HG03060 (cell line): ENCODE data around the gene SERTAD3.
"Not testable (repeated sequence)": the region's sequence is repeated elsewhere in the genome, so short reads cannot be mapped to it uniquely, and the experiment has no call there.

Experiments
- ATAC-seq: cut with Tn5 transposase; IDR thresholded peaks from one replicate; pipeline ENCODE4 v1.9.1; 2021; ENCODE audit warnings: low read depth, moderate number of reproducible peaks; ENCODE audit not compliant: unreplicated experiment

The SERTAD3 gene

DNA sequence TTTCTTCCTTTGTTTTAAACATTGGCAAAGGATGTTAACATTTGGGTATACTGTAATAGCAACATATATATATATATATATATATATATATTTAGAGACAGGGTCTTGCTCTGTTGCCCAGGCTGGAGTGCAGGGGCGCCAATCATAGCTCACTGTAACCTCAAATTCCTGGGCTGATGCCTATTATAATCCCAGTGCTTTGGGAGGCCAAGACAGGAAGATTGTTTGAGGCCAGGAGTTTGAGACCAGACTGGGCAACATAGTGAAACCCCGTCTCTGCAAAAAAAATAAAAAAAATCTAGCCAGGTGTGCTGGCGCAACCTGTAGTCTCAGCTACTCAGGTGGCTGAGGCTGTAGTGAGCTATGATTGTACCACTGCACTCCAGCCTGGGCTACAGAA lies 16.1 kb upstream of the SERTAD3 start:
- no peak for ATAC-seq

DNA sequence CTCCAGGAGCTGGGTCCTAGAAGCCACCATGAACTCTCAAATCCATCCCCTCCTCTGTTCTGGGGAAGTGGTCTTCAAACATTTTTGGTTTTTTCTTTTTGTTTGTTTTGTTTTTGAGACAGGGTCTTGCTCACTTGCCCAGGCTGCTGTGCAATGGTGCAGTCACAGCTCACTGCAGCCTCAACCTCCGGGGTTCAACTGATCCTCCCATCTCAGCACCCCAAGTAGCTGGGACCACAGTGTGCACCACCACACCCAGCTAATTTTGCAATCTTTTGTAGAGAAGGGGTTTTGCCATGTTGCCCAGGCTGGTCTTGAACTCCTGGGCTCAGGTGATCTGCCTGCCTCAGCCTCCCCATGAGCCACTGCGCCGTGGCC lies 14.5 kb upstream of the SERTAD3 start:
- no peak for ATAC-seq

DNA sequence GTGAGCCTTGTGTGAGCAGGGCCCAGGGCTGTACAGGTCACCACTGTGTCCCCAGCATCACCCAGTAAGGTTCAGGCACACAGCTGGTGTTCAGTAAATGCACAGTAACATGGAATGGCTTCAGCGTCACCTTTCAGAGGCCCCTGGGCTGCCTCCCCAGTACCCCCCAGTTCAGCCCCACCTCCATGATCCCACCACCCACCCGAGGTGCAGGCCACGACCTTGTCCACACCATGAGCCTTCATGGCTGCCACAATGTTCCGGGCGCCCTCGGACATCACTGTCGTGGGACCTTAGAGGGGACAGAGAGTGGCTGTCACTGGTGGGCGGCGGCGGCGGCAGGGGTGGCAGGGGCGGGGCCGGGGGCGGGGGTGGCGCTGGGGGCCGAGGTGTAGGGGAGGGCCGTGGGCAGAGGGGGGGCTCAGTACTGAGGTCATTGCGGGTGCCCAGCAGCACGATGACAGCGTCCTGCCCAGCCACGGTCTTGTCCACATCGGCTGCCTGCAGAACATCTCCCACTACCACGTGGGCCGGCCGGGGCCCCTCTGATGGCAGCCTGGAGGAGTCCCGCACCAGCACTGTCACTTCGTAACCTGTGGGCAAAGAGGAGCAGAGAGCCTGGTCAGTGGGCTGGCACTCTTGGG lies 13.9 kb upstream of the SERTAD3 start:
- no peak for ATAC-seq

DNA sequence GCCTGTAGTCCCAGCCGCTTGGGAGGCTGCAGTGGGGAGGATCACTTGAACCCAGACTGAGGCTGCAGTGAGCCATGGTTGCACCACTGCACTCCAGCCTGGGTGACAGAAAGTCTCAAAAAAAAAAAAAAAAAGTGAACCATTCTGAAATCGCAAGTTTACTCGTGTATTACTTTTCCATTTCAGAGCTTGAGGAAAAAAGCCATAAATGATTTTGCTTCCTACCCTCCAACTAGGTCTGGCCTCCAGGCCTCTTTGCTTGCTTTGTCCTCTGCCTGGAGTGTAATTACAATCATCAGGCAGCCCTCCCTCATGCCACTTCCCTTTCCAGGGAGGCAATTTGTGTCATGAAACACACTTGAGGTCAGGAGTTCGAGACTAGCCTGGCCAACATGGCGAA lies 12.9 kb upstream of the SERTAD3 start:
- ATAC-seq, result no peak

DNA sequence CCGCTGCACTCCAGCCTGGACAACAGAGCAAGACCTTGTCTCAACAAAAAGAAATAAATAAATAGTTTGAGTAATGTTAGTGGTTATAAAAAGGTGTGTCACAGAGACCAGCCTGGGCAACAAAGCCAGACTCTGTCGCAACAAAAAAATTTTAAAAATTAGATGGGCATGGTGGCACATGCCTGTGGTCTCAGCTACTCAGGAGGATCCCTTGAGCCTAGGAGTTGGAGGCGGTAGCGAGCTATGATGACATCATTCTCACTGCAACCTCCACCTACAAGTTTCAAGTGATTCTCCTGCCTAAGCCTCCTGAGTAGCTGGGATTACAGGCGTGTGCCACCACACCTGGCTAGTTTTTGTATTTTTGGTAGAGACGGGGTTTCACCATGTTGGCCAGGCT lies 9.8 kb upstream of the SERTAD3 start:
- ATAC-seq, result not testable (repeated sequence)

DNA sequence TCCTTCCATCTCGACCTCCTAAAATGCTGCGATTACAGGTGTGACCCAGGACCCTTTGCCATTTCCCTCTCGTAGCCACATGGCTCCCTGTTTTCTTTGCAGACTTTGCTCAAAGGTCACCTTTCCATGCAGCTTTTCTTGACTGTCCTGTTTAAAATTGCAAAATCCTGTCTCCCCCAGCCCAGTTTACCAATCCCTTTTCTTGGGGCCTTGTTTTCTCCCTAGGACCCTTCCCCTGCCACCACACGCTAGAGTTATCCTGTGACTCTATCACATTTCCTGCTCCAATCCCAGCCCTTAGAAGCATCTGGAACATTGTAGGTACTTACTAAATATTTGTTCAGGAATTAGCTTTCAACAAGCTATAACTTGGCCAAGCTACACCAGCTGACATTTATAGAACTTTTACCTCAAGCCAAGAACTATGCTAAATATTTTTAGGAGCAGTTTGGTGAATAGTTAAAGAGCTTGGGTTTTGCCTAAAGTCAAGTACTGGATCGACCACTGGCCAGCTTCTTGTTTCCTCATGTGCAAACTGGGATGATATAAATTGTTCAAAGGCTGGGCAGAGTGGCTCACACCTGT lies 9.1 kb upstream of the SERTAD3 start:
- no peak for ATAC-seq

DNA sequence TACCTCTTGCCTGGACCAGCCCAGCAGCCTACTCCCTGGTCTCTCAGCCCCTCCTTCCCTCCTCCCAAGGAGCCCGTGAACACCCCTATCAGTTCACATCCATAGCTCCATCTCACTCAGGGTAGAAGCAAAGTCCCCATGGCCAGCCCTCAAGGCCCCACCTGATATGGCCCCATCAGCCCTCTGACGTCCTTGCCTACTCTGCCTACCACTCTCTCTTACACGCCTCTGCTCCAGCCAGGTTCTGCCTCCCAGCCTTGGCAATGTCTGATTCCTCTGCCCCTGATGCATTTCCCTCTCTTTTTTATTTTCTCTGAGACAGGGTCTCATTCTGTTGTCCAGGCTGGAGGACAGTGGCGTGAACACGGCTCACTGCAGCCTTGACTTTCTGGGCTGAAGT lies 7.9 kb upstream of the SERTAD3 start:
- no peak for ATAC-seq

DNA sequence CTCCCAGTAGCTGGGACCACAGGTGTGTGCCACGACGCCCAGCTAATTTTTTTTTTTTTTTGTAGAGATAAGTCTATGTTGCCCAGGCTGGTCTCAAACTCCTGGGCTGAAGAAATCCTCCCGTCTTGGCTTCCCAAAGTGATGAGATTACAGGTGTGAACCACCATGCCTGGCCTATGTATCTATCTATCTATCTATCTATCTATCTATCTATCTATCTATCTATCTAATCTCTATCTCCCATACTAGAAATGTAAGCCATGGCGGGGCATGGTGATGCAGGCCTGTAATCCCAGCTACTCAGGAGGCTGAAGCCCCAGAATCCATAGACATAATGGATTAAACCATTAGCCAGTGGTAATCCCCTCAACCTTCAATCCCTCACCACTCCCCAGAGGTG lies 6.5 kb upstream of the SERTAD3 start:
- no peak for ATAC-seq

DNA sequence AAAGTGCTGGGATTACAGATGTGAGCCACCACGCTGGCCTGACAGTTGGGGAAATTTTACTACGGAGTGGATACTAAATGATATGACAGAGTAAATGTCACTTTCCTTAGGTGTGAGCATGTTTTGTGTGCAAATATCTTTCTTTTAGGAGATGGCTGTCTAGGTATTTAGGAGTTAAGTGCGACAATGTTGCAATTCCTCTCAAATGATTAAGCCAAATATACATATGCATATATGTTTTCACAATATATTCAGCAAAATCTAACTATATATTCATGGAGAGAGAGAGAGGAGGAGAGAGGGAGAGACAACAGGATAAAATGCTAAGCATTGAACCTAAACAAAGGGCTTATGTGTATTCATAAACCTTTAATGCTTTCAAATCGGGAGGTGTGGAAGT lies 5.4 kb upstream of the SERTAD3 start:
- ATAC-seq, result no peak

DNA sequence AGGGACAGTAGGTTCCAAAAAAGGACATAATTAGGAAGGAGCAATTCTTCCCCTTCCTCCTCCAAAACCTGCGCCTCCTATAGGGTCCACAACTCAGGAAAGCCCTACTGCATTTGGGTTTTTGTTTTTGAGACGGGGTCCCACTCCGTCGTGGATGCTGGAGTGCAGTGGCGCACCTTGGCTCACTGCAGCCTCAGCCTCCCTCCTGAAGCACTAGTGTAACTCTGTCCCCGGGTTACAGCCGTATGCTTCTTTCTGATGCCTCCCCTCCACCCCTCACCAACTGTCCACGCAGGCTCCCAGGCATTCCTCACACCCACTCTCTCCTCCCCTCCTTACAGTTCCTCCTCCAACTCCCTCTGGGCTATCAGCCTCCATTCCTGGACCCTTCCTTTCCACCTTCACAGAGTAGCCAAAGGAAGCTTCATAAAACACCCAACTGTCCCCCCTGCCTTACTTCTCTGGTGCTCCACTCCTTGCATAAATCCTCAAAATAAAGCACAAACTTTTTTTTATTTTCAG lies 2.2 kb upstream of the SERTAD3 start:
- ATAC-seq, result no peak

DNA sequence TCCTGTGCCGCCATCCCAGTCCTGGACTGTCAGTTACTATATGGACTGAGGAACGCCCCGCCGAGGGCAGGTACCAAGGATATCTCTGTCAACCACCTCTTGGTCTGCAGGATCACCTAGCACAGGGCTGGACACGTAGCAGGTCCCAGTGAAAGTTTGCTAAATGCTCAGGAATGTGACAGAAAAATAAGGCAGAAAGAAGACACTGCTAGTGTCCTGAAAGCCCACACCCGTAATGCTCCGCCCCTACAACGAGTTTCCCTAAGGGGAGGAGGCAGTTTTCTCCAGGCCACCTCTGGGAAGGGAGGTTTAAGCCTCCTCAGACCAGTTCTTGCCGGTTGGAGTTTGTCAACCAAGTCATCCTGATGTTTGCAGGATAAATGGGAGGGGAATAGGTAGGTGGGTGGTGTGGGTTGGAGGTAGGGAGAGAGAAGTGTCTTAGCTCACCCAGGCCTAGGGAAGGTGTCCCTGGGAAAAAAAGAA lies 1.7 kb upstream of the SERTAD3 start:
- no peak for ATAC-seq

DNA sequence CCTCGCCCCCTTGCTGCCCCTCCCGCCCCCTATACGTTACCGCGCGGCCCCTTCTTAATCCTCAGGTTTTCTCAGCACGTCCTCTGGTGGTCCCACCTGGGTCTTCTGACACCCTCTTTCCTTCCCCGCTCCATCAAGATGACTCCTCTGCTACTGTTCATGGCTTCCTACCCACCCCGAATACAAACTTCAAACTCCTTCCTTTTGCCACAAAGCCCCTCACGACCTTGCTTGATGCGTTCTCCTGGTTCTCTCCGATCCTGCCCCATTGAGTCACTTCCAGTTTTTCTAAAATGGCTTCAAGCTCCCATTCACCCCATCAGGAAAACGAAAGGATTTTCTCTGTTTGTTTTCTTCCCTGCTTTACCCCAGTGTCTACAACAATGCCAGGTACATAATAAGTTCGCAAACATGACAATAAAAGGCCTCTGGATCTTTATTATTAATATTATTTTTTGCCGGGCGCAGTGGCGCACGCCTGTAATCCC lies 734 bp upstream of the SERTAD3 start:
- ATAC-seq, result no peak

DNA sequence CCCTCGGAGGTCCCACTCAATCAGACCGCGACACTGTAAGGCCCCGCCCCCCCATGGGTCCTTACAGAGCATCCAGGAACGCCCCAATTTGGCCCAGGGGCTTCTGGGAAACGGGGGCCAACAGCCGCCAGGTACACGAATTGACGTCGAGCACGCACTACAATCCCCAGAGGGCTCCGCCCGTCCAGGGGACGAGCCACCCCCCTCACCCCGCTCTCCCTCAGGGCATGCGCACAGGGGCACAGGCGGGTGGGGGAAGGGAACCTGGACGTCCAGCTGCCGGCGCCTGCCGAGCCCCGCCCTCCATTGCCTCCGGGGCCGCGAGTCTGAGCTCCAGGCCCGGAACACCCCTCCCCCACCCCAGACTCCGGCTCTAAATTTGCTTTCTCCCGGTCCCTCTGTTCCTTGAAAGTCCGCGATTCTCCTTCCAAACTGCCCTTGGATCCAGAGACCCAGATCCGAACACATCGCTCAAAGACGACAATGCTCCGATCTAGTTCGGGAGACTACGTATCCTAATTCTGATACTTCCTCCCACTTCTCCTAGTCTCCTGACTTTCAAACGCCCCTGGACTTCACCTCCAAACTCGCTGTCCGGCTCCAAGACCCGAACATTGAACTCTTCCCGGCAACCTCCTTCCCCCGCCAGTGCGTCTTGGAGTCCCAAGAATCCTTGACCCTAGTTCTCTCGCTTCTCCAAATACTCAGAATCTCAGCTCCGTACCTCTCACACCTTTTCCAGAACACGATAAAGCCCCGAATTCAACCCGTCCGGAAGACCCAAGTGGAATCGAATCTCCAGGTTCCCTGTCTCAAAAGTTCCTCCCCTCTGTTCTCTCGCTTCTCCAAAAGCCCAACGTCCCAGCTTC lies 770 bp downstream of the SERTAD3 start:
- ATAC-seq, result peak; percentile 77

DNA sequence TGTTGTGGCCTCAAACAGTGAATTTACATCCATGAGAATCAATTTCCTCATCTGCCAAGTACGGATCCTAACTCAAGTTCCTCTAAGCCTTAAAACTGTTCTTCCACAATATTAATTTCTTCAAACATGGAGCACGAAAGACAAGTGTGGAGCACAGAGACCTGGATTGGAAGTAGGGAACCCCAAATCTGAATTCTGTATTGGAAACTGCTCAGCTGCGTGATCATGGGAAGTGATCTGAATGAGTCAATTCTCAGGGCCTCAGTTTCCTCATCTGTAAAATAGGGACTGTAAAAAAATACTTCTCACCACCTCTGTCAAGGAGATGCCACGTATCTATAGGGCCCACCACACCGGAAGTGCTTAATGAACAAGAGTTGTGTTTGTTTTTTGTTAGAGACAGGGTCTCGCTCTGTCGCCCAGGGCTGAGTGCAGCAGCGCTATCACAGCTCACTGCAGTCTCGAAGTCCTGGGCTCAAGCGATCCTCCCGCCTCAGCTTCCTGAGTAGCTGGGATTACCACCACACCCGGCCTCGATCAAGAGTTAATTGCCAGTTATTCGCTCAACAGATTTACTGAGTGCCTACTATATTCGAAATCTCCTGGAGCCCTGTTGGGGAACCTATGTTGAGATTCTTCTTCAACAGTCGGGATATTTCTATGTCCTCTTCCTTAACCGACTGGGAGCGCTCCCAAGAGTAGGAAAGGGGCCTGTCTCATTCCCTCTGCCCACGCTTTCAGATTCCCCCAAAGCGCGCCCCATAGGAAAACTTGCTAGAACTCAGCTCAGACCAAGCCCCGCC lies 1.6 kb downstream of the SERTAD3 start:
- no peak for ATAC-seq

DNA sequence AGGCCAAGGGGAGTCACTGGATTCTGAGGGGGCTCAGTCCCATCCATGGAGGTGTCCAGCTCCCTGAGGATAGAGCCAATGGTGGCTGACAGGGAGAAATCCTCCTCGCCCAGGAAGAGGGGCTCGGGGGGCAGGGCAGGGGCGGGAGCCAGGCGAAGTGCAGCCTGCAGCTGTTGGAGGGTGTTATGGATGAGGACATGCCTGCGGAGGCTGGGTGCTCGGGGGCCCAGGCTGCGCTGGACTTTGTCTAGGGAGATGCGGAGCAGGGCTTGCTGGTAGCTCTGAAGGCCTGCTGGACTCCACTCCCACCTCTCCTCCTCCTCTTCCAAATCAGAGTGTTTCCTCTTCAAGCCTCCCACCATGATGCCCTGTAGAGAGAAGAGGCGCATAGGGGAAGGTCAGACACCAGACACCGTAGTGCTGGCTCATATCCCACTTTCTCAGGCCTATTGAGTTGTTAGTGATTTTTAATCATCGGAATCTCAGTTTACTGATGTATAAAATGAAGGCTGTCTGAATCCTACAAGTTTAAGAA lies 2.3 kb downstream of the SERTAD3 start:
- no peak for ATAC-seq

DNA sequence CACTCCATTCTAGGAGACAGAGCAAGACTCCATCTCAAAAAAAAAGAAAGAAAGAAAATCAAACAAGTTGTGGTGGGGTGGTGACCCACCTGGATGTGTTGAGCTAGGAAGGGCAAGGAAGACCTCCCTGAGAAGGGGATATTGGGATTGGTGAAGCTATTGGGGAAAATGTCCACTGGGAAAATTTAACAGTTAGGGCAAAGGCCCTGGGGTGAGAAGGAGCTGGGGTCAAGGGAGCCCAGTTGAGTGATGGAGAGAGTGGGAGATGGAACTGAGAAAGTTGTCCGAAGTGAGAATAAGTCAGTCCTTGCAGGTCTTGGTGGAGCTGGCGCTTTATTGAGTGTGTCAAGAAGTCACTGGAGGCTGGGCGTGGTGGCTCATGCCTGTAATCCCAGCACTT lies 5.9 kb downstream of the SERTAD3 start:
- ATAC-seq, result no peak

DNA sequence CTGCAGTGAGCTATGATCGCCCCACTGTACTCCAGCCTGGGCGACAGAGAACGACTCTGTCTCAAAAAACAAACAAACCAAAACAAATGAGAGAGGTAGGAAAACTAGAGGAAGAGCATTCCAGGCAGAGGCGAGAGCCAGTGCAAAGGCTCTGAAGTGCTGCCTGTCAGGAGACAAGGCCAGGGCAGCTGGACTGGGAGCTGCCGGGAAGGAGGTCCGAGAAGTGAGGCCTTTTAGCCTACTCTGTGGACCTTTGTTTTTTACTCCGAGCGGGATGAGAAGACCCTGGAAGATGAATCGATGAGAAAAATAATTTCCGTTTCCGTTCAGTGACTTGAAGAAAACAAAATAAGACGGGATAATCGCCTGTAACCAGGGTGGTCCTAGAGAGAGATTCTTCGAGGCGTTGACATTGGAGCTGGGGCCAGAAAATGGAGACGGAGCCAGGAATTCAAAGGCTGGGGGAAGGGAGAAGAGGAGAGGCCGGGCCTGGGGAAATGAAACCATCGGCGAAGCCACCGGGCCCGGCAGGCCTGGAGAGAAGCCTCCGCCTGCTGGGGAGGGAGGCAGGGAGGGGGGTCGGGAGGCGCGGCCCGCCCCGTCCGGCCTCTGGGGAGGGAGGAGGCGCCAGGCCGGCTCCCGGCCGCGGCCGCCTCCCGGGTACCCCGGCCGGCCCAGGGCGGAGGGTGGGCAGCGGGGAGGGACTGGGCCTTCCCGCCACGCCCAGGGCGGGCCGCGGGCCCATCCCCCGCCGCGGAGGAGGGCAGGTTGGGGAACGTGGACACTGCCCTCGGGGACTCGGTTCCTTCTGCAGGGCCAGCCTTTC lies 10.5 kb downstream of the SERTAD3 start:
- ATAC-seq, result no peak

DNA sequence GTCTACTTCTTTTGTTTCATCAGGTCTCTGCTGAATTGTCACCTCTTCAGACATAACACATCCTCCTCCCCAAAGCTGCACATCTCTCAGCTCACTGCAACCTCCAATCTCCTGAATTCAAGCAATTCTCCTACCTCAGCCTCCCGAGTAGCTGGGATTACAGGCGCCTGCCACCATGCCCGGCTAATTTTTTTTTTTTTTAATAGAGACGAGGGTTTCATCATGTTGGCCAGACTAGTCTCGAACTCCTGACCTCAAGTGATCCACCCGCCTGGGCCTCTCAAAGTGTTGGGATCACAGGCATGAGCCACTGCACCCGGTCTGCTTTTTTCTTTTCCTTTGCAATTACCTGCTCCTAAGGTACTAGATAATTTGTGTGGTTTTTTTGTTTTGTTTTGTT lies 11.4 kb downstream of the SERTAD3 start:
- ATAC-seq, result not testable (repeated sequence)

DNA sequence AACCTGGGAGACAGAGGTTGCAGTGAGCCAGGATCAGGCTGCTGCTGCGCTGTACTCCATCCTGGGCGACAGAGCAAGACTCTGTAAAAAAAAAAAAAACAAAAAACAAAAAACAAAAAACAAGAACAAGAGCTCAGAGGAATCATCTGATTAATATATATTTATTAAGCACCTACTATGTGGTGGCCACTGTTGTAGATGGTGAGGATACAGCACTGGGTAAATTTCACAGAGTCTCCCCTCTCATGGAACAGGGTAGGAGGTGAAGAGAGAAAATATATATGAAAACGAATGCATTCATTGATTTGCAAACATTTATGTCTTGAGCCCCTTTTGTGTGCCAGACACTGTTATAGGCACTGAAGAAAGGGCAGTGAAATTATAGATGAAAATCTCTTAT lies 12.4 kb downstream of the SERTAD3 start:
- no peak for ATAC-seq
